CD4-positive, alpha-beta T cell (primary cell): ENCODE data around the gene TBC1D22A. TPM values are rescaled to one million over a fixed set of nuclear protein-coding genes. Genes with fewer than 3 reads are reported as not detected.

Experiments used
- ATAC-seq: fragments of 200-7000 bp; cut with Tn5 transposase; one replicate; pipeline ENCODE4 v1.10.0; 2022; ENCODE audit warnings: mild to moderate bottlenecking; ENCODE audit not compliant: poor library complexity
- CTCF ChIA-PET: fragments of 350-600 bp; sonication (Branson Sonifier 250); formaldehyde crosslinking; loops from one replicate; lab custom pipeline; 2021; ENCODE audit warnings: antibody characterized with exemption, inconsistent platforms; lab: Charles Lee
- POLR2A ChIA-PET: fragments of 350-600 bp; sonication (Branson Sonifier 250); formaldehyde crosslinking; loops from one replicate; lab custom pipeline; 2021; ENCODE audit warnings: antibody characterized with exemption, inconsistent platforms; lab: Charles Lee
- DNase-seq, 14 experiments: peaks; one replicate each; pipeline ENCODE4 v3.0.0-alpha.2; 2013 to 2020; ENCODE audit warnings: mixed read lengths in 2 of 14
- H3K27ac ChIP-seq, 2 donors: one replicate each; pipeline versions ENCODE4 v1.5.1 to v1.7.0; 2013; ENCODE audit warnings: low read length in 2 of 2, low read depth in 1 of 2, mild to moderate bottlenecking in 1 of 2
- H3K27me3 ChIP-seq, 2 experiments: 1 replicate in 1 of 2; 2 replicates in 1 of 2; pipeline versions ENCODE4 v1.6.1 to v1.7.0; 2013; ENCODE audit warnings: low read length in 2 of 2, control low read depth in 1 of 2, mild to moderate bottlenecking in 1 of 2, moderate library complexity in 1 of 2; ENCODE audit not compliant: insufficient read depth in 2 of 2, control insufficient read depth in 1 of 2
- H3K36me3 ChIP-seq: one replicate; pipeline ENCODE4 v1.6.1; 2013; ENCODE audit warnings: low read length, control low read depth; ENCODE audit not compliant: insufficient read depth
- H3K4me1 ChIP-seq: one replicate; pipeline ENCODE4 v1.6.1; 2013; ENCODE audit warnings: low read length, control low read depth; ENCODE audit not compliant: insufficient read depth
- H3K4me3 ChIP-seq: one replicate; pipeline ENCODE4 v1.5.1; 2013; ENCODE audit warnings: mild to moderate bottlenecking, low read length, moderate library complexity
- H3K9me3 ChIP-seq, 2 experiments: 1 replicate in 1 of 2; 2 replicates in 1 of 2; pipeline versions ENCODE4 v1.6.1 to v1.7.0; 2013; ENCODE audit warnings: low read length in 2 of 2, mild to moderate bottlenecking in 2 of 2, control low read depth in 1 of 2, moderate library complexity in 1 of 2; ENCODE audit not compliant: control insufficient read depth in 1 of 2, insufficient read depth in 1 of 2
- H3K27ac Mint-ChIP-seq: one replicate; pipeline ENCODE4 v1.8.0; 2020; ENCODE audit warnings: mixed read lengths
- H3K27me3 Mint-ChIP-seq: one replicate; pipeline ENCODE4 v1.8.0; 2021; ENCODE audit warnings: mixed read lengths
- H3K36me3 Mint-ChIP-seq: one replicate; pipeline ENCODE4 v1.8.0; 2021; ENCODE audit warnings: low read depth, mixed read lengths
- H3K4me1 Mint-ChIP-seq: one replicate; pipeline ENCODE4 v1.8.0; 2021; ENCODE audit warnings: low read depth, mixed read lengths
- H3K4me3 Mint-ChIP-seq: one replicate; pipeline ENCODE4 v1.8.0; 2020; ENCODE audit warnings: mild to moderate bottlenecking, mixed read lengths
- H3K9me3 Mint-ChIP-seq: one replicate; pipeline ENCODE4 v1.8.0; 2020; ENCODE audit warnings: mixed read lengths
- intact Hi-C, 2 experiments: fragments of 100-400 bp; cut with DNase I in 1 of 2; cut with micrococcal nuclease in 1 of 2; formaldehyde crosslinking; loops; one replicate each; pipeline versions ENCODE4 v1.15.1 to v1.9.0; 2023 to 2025; cut with DNase I, micrococcal nuclease
- total RNA-seq, 174 experiments: library from RNA in 2 of 174; stranded (reverse) in 2 of 174; gene quantifications; one replicate each; pipeline ENCODE4 v1.2.3 and lab custom pipeline; 2021 to 2026
- TF ChIP-seq, protein P1 (sequence below): fragments of 200-600 bp; IDR thresholded peaks from one replicate; pipeline ENCODE4 v1.8.0; 2022; ENCODE audit warnings: antibody characterized with exemption, mild to moderate bottlenecking

TBC1D22A gene
- total RNA-seq, 2 experiments from 2014 or later, result 27.1 to 31.7 TPM

DNA sequence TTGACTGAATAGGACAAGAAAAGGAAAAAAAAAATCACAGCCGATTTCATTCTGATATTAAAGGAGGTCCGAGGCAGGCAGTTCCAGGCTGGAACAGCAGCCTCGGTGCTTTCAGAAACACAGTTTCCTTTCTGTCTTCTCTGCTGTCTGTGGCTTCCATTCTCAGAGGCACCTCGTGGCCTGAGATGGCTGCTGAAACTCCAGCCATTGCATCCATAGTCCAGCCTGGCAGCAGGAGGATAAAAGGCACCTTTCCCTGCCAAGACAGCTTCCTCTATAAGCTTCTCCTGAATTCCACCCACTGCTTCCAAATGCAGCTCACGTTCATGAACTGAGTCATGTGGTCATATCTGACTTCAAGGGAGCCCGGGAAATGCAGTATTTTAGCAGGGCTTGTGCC is 390.5 kb downstream of the TBC1D22A start:
- no peaks in the 10 kb centered on the region for H3K27me3 Mint-ChIP-seq
- ATAC-seq, result no peak
- no peaks in the 10 kb centered on the region for H3K4me1 ChIP-seq
- no peaks in the 10 kb centered on the region for H3K9me3 Mint-ChIP-seq
- intact Hi-C loops, result no loop called here
- H3K4me3 Mint-ChIP-seq, result no peak overlapping the region
- no peaks in the 10 kb centered on the region for H3K27me3 ChIP-seq
- no peak overlapping the region for H3K27ac ChIP-seq
- POLR2A ChIA-PET, result no interaction called here
- H3K9me3 ChIP-seq, result peaks cover 0 to 25% of the 10 kb centered on the region in 2 experiments
- DNase-seq, result no peak
- H3K4me1 Mint-ChIP-seq, result no peaks in the 10 kb centered on the region
- TF ChIP-seq, protein P1, sequence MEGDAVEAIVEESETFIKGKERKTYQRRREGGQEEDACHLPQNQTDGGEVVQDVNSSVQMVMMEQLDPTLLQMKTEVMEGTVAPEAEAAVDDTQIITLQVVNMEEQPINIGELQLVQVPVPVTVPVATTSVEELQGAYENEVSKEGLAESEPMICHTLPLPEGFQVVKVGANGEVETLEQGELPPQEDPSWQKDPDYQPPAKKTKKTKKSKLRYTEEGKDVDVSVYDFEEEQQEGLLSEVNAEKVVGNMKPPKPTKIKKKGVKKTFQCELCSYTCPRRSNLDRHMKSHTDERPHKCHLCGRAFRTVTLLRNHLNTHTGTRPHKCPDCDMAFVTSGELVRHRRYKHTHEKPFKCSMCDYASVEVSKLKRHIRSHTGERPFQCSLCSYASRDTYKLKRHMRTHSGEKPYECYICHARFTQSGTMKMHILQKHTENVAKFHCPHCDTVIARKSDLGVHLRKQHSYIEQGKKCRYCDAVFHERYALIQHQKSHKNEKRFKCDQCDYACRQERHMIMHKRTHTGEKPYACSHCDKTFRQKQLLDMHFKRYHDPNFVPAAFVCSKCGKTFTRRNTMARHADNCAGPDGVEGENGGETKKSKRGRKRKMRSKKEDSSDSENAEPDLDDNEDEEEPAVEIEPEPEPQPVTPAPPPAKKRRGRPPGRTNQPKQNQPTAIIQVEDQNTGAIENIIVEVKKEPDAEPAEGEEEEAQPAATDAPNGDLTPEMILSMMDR, result no peak
- no peak overlapping the region for H3K4me3 ChIP-seq
- CTCF ChIA-PET, result no interaction called here
- peaks cover 18% of the 10 kb centered on the region for H3K36me3 Mint-ChIP-seq
- H3K36me3 ChIP-seq, result peaks cover 2% of the 10 kb centered on the region
- no peak overlapping the region for H3K27ac Mint-ChIP-seq

DNA sequence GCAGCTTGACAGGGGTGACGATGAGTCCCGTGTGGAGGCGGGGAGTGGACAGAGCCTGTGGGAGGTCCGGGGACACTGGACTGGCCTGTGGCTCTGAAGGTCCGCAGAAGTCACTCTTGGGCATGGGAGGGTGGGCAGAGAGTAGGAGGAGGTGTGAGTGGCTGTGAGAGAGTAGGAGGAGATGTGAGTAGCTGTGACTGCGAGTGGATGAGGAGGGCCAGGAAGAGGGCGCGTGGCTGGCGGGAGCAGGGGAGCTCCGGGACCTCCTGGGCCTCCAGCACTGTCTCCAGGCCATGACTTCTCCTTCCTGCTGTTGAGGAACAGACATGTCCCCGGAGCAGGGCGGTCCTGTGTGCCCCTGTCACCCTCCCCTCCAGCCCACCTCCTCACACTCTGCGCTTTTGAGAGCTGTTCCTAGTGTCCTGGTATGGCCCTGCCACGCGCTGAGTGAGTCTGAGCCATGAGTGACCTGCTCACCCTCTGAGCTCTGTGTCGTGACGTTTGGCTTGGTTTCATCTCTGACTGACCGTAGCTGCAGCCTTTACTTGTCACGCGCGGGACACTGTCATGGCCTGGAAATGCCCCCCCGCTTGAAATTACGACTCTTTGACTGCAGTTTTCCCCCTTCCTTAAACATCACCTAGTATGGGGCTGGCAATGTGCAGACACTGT is 391.5 kb downstream of the TBC1D22A start:
- TF ChIP-seq, protein P1, result no peak
- intact Hi-C loops, result no loop called here
- no peaks in the 10 kb centered on the region for H3K27me3 Mint-ChIP-seq
- no peak overlapping the region for H3K4me3 ChIP-seq
- no peak for ATAC-seq
- H3K36me3 Mint-ChIP-seq, result peaks cover 18% of the 10 kb centered on the region
- no peaks in the 10 kb centered on the region for H3K9me3 Mint-ChIP-seq
- H3K4me1 Mint-ChIP-seq, result no peaks in the 10 kb centered on the region
- H3K27me3 ChIP-seq, result no peaks in the 10 kb centered on the region
- ChIA-PET CTCF (no interaction called here), POLR2A (no interaction called here)
- peaks cover 0 to 25% of the 10 kb centered on the region in 2 experiments for H3K9me3 ChIP-seq
- H3K4me3 Mint-ChIP-seq, result no peak overlapping the region
- no peak for DNase-seq
- H3K27ac Mint-ChIP-seq, result no peak overlapping the region
- H3K36me3 ChIP-seq, result peaks cover 2% of the 10 kb centered on the region
- H3K4me1 ChIP-seq, result no peaks in the 10 kb centered on the region
- H3K27ac ChIP-seq, result no peak overlapping the region

DNA sequence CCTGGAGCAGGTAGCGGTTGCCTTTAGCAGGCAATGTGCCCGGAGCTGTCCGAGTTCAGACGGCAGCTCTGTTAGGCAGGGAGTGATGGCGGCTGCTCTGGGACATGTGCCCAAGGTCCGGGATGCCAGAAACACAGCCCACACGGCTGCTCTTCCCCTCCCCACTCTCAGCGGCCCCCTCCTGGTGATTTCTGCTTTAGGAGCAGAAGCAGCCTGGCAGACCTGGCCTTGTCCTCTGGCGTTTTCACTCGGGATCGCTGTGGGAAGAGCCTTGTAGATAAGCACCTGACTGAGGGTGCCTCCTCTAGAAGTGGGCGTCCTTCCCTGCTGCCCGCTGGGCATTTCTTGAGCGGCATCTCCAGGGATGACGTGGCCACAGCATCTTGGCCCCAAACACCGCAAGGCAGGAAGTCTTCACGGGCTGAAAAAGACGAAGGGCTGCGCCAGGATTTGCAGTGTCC is 392.2 kb downstream of the TBC1D22A start:
- Mint-ChIP-seq H3K4me1 (no peaks in the 10 kb centered on the region), H3K4me3 (no peak overlapping the region), H3K27me3 (no peaks in the 10 kb centered on the region), H3K27ac (no peak overlapping the region), H3K9me3 (no peaks in the 10 kb centered on the region), H3K36me3 (peaks cover 18% of the 10 kb centered on the region)
- no peak for ATAC-seq
- Histone ChIP-seq H3K27ac (no peak overlapping the region), H3K27me3 (no peaks in the 10 kb centered on the region), H3K4me3 (no peak overlapping the region), H3K4me1 (no peaks in the 10 kb centered on the region), H3K9me3 (peaks cover 0 to 25% of the 10 kb centered on the region in 2 experiments), H3K36me3 (peaks cover 2% of the 10 kb centered on the region)
- DNase-seq, result no peak
- TF ChIP-seq, protein P1, result no peak
- intact Hi-C loops, result no loop called here
- ChIA-PET CTCF (no interaction called here), POLR2A (no interaction called here)
